ENCODE data around the gene HDDC3. TPM values are rescaled to one million over a fixed set of nuclear protein-coding genes. Genes with fewer than 3 reads are reported as not detected.
A peak's percentile ranks its signal among the peaks of the same experiment; 100 is the strongest.

The HDDC3 gene, protein sequence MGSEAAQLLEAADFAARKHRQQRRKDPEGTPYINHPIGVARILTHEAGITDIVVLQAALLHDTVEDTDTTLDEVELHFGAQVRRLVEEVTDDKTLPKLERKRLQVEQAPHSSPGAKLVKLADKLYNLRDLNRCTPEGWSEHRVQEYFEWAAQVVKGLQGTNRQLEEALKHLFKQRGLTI
- 1 to 10 TPM; 5.1 to 7.9 (median 6.0) TPM for total RNA-seq

DNA sequence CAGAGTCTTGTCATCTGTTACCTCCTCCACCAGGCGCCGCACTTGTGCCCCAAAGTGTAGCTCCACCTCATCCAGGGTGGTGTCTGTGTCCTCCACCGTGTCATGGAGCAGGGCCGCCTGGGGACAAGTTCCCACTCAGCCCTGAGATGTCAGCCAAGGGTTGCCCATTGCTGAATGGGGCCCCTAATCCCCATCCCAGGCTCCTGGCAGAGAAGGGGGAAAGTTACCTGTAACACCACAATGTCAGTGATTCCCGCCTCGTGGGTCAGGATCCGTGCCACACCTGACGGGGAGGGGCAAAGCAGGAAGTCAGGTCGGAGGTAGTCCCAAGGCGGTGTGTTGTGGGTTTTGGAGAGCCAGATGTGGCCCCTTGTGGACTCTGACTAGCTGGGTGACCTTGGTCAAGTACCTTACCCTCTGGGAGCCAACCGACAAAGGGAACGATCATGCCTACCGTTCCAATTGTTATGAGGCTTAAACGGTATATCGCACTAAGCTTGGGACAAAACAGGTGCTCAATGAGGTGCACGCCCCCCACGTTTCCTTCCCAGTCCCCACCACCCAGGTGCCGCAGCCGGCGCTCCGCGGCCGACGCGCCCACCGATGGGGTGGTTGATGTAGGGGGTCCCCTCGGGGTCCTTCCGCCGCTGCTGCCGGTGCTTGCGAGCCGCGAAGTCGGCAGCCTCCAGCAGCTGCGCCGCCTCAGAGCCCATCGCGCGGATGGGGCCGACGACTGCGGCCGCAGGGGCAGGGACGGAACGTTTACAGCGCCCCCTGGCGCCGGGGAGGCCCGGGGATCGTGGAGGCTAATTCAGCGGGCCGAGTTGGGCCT lies at the start of gene HDDC3:
Gene HDDC3 (minus strand): TSS at position 722 of the 832 bp plus-strand sequence. CDS start 9 bp downstream, at position 713.
- Histone ChIP-seq H3K36me3 (peaks cover 0 to 5% (median 4%) of the 10 kb centered on the region in 4 donors), H3K4me3 (peak within 1 kb of the TSS; percentile 70 to 89 (median 80)), H3K27me3 (no peaks in the 10 kb centered on the region), H3K4me1 (peaks cover 43 to 73% (median 65%) of the 10 kb centered on the region in 4 donors), H3K27ac (replicated peaks in 1 of 4) (peak within 1 kb of the TSS; percentile 86 to 94 (median 88)), H3K9me3 (no peaks in the 10 kb centered on the region)
- intact Hi-C loops (cut with DNase I): loop anchor here (1.0 kb wide), 1 partner anchor 30 kb away; no protein-coding TSS in a partner anchor
- WGBS: 0% methylated on average over 21 of the region's 52 CpGs
- peak; percentile 95 for DNase-seq (ENCODE audit: extremely low spot score)
- TF ChIP-seq POLR2AphosphoS5 (IDR thresholded peaks at IDR 0.05): peak; percentile 78 to 84
- TF ChIP-seq, protein P1, sequence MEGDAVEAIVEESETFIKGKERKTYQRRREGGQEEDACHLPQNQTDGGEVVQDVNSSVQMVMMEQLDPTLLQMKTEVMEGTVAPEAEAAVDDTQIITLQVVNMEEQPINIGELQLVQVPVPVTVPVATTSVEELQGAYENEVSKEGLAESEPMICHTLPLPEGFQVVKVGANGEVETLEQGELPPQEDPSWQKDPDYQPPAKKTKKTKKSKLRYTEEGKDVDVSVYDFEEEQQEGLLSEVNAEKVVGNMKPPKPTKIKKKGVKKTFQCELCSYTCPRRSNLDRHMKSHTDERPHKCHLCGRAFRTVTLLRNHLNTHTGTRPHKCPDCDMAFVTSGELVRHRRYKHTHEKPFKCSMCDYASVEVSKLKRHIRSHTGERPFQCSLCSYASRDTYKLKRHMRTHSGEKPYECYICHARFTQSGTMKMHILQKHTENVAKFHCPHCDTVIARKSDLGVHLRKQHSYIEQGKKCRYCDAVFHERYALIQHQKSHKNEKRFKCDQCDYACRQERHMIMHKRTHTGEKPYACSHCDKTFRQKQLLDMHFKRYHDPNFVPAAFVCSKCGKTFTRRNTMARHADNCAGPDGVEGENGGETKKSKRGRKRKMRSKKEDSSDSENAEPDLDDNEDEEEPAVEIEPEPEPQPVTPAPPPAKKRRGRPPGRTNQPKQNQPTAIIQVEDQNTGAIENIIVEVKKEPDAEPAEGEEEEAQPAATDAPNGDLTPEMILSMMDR (IDR thresholded peaks at IDR 0.05): peak; percentile 85 to 99 (median 91)
- TF ChIP-seq POLR2A (IDR thresholded peaks at IDR 0.05; ENCODE audit: low read depth): no peak
- TF ChIP-seq EP300 (IDR thresholded peaks at IDR 0.05): no peak

DNA sequence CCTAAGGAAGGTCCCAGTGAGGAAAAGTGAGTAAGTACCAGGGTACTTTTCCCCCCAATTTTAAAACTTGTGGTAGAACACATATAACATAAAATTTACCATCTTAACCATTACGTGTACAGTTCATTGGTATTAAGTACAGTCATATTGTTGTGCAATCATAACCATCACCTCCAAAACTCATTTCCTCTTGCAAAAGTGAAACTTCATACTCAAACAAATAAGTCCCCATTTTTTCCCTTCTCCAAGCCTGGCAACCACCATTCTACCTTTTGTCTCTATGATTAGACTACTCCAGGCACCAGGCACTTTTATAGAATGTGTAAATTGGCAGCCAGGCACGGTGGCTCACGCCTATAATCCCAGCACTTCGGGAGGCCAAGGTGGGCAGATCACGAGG lies 49.8 kb upstream of the HDDC3 start:
- Histone ChIP-seq H3K4me1 (no peaks in the 10 kb centered on the region), H3K27me3 (no peaks in the 10 kb centered on the region), H3K36me3 (peaks cover 0 to 16% (median 2%) of the 10 kb centered on the region in 4 donors), H3K4me3 (no peak overlapping the region), H3K27ac (replicated peaks in 1 of 4) (no peak overlapping the region), H3K9me3 (no peaks in the 10 kb centered on the region)
- no peak for TF ChIP-seq EP300 (IDR thresholded peaks at IDR 0.05)
- TF ChIP-seq, protein P1 (IDR thresholded peaks at IDR 0.05): no peak
- TF ChIP-seq POLR2AphosphoS5 (IDR thresholded peaks at IDR 0.05): no peak
- no peak for TF ChIP-seq POLR2A (IDR thresholded peaks at IDR 0.05; ENCODE audit: low read depth)
- DNase-seq (ENCODE audit: extremely low spot score): no peak
- whole genome bisulfite sequencing: 92% methylated on average over 5 of the region's 5 CpGs
- intact Hi-C loops (cut with DNase I): no loop called here

DNA sequence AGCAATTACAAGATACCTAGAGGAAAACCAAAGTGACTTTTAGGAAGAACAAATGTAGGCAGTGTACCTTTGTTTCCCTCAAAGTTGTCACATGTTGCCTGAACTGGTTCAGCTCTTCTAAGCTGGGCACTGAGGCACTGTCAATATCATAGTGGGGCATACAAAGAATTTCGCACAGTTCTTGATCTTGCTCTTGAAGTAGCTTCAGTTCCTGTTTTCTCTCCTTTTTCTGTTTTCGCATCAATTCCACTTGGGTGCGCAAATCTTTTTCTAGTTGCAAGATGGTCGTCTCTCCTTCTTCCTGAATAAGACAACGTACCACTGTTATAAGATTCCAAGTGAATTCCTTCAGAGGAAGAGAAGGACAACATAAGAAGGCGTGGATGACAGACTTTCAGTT lies 49.3 kb upstream of the HDDC3 start:
- H3K4me3 ChIP-seq: no peak overlapping the region
- H3K9me3 ChIP-seq: no peaks in the 10 kb centered on the region
- no peak overlapping the region for H3K27ac ChIP-seq (replicated peaks in 1 of 4)
- H3K27me3 ChIP-seq: no peaks in the 10 kb centered on the region
- H3K36me3 ChIP-seq: peaks cover 0 to 16% (median 2%) of the 10 kb centered on the region in 4 donors
- 84% methylated on average over 6 of the region's 6 CpGs for WGBS
- DNase-seq (ENCODE audit: extremely low spot score): no peak
- intact Hi-C loops (cut with DNase I): no loop called here
- H3K4me1 ChIP-seq: no peaks in the 10 kb centered on the region
- no peak for TF ChIP-seq POLR2AphosphoS5 (IDR thresholded peaks at IDR 0.05)
- TF ChIP-seq POLR2A (IDR thresholded peaks at IDR 0.05; ENCODE audit: low read depth): no peak
- TF ChIP-seq, protein P1 (IDR thresholded peaks at IDR 0.05): no peak
- no peak for TF ChIP-seq EP300 (IDR thresholded peaks at IDR 0.05)

DNA sequence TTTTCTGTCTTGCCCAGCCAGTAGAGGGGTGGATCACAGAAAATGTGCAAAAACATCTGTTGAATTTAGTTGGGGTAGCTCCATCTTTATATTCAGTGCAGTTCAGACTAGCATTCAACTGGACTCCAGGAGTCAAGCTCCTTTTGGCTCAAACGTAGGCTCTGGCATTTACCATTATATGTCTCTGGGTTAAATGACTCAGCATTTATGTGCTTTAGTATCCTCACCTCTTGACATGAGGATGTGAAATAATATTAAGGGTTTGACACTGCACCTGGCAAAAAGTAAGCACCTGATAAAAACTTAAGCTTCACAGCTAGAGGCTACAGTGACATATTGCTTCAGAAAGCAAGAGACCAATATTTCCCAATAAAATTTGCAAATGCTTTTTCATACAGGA lies 47.2 kb upstream of the HDDC3 start:
- Histone ChIP-seq H3K4me3 (no peak overlapping the region), H3K27me3 (no peaks in the 10 kb centered on the region), H3K27ac (replicated peaks in 1 of 4) (no peak overlapping the region), H3K9me3 (no peaks in the 10 kb centered on the region), H3K4me1 (no peaks in the 10 kb centered on the region), H3K36me3 (peaks cover 0 to 17% (median 2%) of the 10 kb centered on the region in 4 donors)
- TF ChIP-seq, protein P1 (IDR thresholded peaks at IDR 0.05): no peak
- TF ChIP-seq EP300 (IDR thresholded peaks at IDR 0.05) (no peak), POLR2AphosphoS5 (IDR thresholded peaks at IDR 0.05) (no peak), POLR2A (IDR thresholded peaks at IDR 0.05; ENCODE audit: low read depth) (no peak)
- intact Hi-C loops (cut with DNase I): no loop called here
- DNase-seq (ENCODE audit: extremely low spot score): no peak
- 62% methylated on average over 1 of the region's 1 CpG for WGBS

Measured in esophagus muscularis mucosa (tissue), 4 donors.